Breast epithelium (tissue), 4 donors: ENCODE data around the gene ANKDD1B. TPM values are rescaled to one million over a fixed set of nuclear protein-coding genes. Genes with fewer than 3 reads are reported as not detected.
A peak's percentile ranks its signal among the peaks of the same experiment; 100 is the strongest.

Experiments
- DNase-seq, 2 donors: peaks; one replicate each; pipeline ENCODE4 v3.0.0-alpha.2; 2019; ENCODE audit warnings: low spot score in 2 of 2
- H3K27ac ChIP-seq, 2 donors: fragments of 200-600 bp; sonication (generic) in 1 of 2; one replicate each; pipeline ENCODE4 v1.5.1; 2016 to 2019; ENCODE audit warnings: mild to moderate bottlenecking in 1 of 2
- H3K27me3 ChIP-seq, 2 donors: fragments of 200-600 bp; sonication (generic) in 1 of 2; one replicate each; pipeline versions ENCODE4 v1.5.1 to v1.6.0; 2017 to 2019; ENCODE audit warnings: control low read depth in 1 of 2, mild to moderate bottlenecking in 1 of 2
- H3K36me3 ChIP-seq: fragments of 200-600 bp; one replicate; pipeline ENCODE4 v1.5.1; 2019
- H3K4me1 ChIP-seq, 2 donors: fragments of 200-600 bp; sonication (generic); one replicate each; pipeline ENCODE4 v1.5.1; 2016 to 2019; ENCODE audit warnings: control low read depth in 1 of 2
- H3K4me3 ChIP-seq, 3 donors: fragments of 200-600 bp; sonication (generic); 1 replicate in 2 of 3; 2 replicates in 1 of 3; pipeline ENCODE4 v1.5.1; 2016 to 2019; ENCODE audit warnings: mild to moderate bottlenecking in 3 of 3, moderate library complexity in 2 of 3
- H3K9me3 ChIP-seq, 2 donors: fragments of 200-600 bp; sonication (generic) in 1 of 2; one replicate each; pipeline ENCODE4 v1.5.1; 2016 to 2019; ENCODE audit warnings: control low read depth in 1 of 2
- CTCF ChIP-seq, 3 donors: fragments of 450-650 bp; IDR thresholded peaks; one replicate each; pipeline ENCODE4 v1.5.1; 2016 to 2017; ENCODE audit warnings: antibody characterized with exemption in 3 of 3, mild to moderate bottlenecking in 3 of 3, moderate library complexity in 3 of 3
- POLR2A ChIP-seq: fragments of 450-650 bp; IDR thresholded peaks from one replicate; pipeline ENCODE4 v1.6.1; 2016; ENCODE audit warnings: antibody characterized with exemption, mild to moderate bottlenecking, moderate library complexity
- POLR2AphosphoS5 ChIP-seq, 3 donors: sonication (generic); formaldehyde crosslinking; IDR thresholded peaks; one replicate each; pipeline ENCODE4 v1.6.1; 2017; ENCODE audit warnings: antibody characterized with exemption in 3 of 3
- intact Hi-C: fragments of 100-400 bp; cut with DNase I; formaldehyde crosslinking; loops from one replicate; pipeline ENCODE4 v1.15.1; 2023; ENCODE audit warnings: low total_unique reads
- total RNA-seq, 3 donors: library from RNA; depleted of rRNA; stranded (reverse); fragments of >200 nt; gene quantifications; one replicate each; pipeline ENCODE4 v1.1.0, GENCODE V29; 2016

Gene ANKDD1B
- total RNA-seq, 3 donors from 2014 or later, result 0.66 to 1.4 (median 1.0) TPM

- H3K36me3 ChIP-seq, result no peaks in the 10 kb centered on the region
- DNase-seq, result no peak
- H3K4me3 ChIP-seq, result no peak overlapping the region
- peak overlapping the region; percentile 27 to 50 for H3K27ac ChIP-seq
- no peaks in the 10 kb centered on the region for H3K27me3 ChIP-seq
- no peaks in the 10 kb centered on the region for H3K4me1 ChIP-seq
- intact Hi-C loops, result no loop called here
- TF ChIP-seq POLR2AphosphoS5 (IDR thresholded peaks at IDR 0.05), result no peak
- TF ChIP-seq CTCF (IDR thresholded peaks at IDR 0.05), result no peak
- H3K9me3 ChIP-seq, result no peaks in the 10 kb centered on the region
Observed at GRCh38 chr5:75616971-75617621, 5.8 kb downstream of the ANKDD1B start.

- intact Hi-C loops, result no loop called here
- Histone ChIP-seq H3K9me3 (no peaks in the 10 kb centered on the region), H3K36me3 (no peaks in the 10 kb centered on the region), H3K27me3 (no peaks in the 10 kb centered on the region), H3K27ac (peak overlapping the region in 1 of 2 donors; percentile 50), H3K4me3 (no peak overlapping the region), H3K4me1 (no peaks in the 10 kb centered on the region)
- DNase-seq, result no peak
- TF ChIP-seq POLR2A (no peak), CTCF (IDR thresholded peaks at IDR 0.05) (no peak), POLR2AphosphoS5 (IDR thresholded peaks at IDR 0.05) (no peak)
Observed at GRCh38 chr5:75617736-75618352, 6.6 kb downstream of the ANKDD1B start.

- H3K4me1 ChIP-seq, result no peaks in the 10 kb centered on the region
Observed at GRCh38 chr5:75620184-75620959, 9.1 kb downstream of the ANKDD1B start.

GRCh38 chr5:75622564-75622963 is 11.3 kb downstream of the ANKDD1B start:
- Histone ChIP-seq H3K36me3 (no peaks in the 10 kb centered on the region), H3K4me3 (no peak overlapping the region), H3K9me3 (no peaks in the 10 kb centered on the region), H3K27ac (peak overlapping the region in 1 of 2 donors; percentile 4), H3K27me3 (no peaks in the 10 kb centered on the region), H3K4me1 (no peaks in the 10 kb centered on the region)
- DNase-seq, result no peak
- intact Hi-C loops, result no loop called here
- TF ChIP-seq CTCF (IDR thresholded peaks at IDR 0.05), result no peak
- no peak for TF ChIP-seq POLR2AphosphoS5 (IDR thresholded peaks at IDR 0.05)
- no peak for TF ChIP-seq POLR2A

More at GRCh38 chr5:75620184-75620959, 9.1 kb downstream of the ANKDD1B start:
- Histone ChIP-seq H3K27ac (peak overlapping the region in 1 of 2 donors; percentile 0), H3K36me3 (no peaks in the 10 kb centered on the region), H3K9me3 (no peaks in the 10 kb centered on the region), H3K27me3 (no peaks in the 10 kb centered on the region), H3K4me3 (no peak overlapping the region)
- intact Hi-C loops, result no loop called here
- no peak for DNase-seq
- TF ChIP-seq POLR2AphosphoS5 (IDR thresholded peaks at IDR 0.05) (no peak), POLR2A (no peak), CTCF (IDR thresholded peaks at IDR 0.05) (no peak)

- intact Hi-C loops, result no loop called here
- H3K9me3 ChIP-seq, result no peaks in the 10 kb centered on the region
- no peaks in the 10 kb centered on the region for H3K4me1 ChIP-seq
- no peak overlapping the region for H3K27ac ChIP-seq
- H3K36me3 ChIP-seq, result no peaks in the 10 kb centered on the region
- no peaks in the 10 kb centered on the region for H3K27me3 ChIP-seq
- no peak for TF ChIP-seq POLR2A
- no peak for TF ChIP-seq POLR2AphosphoS5 (IDR thresholded peaks at IDR 0.05)
- TF ChIP-seq CTCF (IDR thresholded peaks at IDR 0.05), result no peak
- no peak overlapping the region for H3K4me3 ChIP-seq
- DNase-seq, result no peak
Observed at GRCh38 chr5:75623846-75624245, 12.6 kb downstream of the ANKDD1B start.
